Neutrophil (primary cell): ENCODE measurements around the gene ADAMTSL1.

Experiments
- H3K27ac ChIP-seq: fragments of 200-600 bp; sonication (generic); 2 replicates; pipeline ENCODE4 v1.5.1; 2016; ENCODE audit warnings: mild to moderate bottlenecking, moderate library complexity
- H3K27me3 ChIP-seq: fragments of 200-600 bp; sonication (generic); 2 replicates; pipeline ENCODE4 v1.6.0; 2016; ENCODE audit warnings: mild to moderate bottlenecking
- H3K36me3 ChIP-seq: fragments of 200-600 bp; sonication (generic); 2 replicates; pipeline ENCODE4 v1.5.1; 2017
- H3K4me1 ChIP-seq, 2 experiments: fragments of 200-600 bp in 1 of 2; sonication (generic) in 1 of 2; 1 replicate in 1 of 2; 2 replicates in 1 of 2; pipeline versions ENCODE4 v1.5.1 to v1.6.1; 2013 to 2016; ENCODE audit warnings: low read depth in 1 of 2, low read length in 1 of 2, mild to moderate bottlenecking in 1 of 2, moderate library complexity in 1 of 2; ENCODE audit not compliant: control insufficient read depth in 1 of 2, insufficient read depth in 1 of 2
- H3K4me3 ChIP-seq, 2 experiments: fragments of 200-600 bp in 1 of 2; sonication (generic) in 1 of 2; 1 replicate in 1 of 2; 2 replicates in 1 of 2; pipeline ENCODE4 v1.5.1; 2013 to 2016; ENCODE audit warnings: low read depth in 1 of 2, low read length in 1 of 2, mild to moderate bottlenecking in 1 of 2, moderate library complexity in 1 of 2
- H3K9me3 ChIP-seq: fragments of 200-600 bp; sonication (generic); 2 replicates; pipeline ENCODE4 v1.5.1; 2016
- TF ChIP-seq, protein P1 (sequence below): fragments of 200-600 bp; sonication (generic); IDR thresholded peaks from 2 replicates; pipeline ENCODE4 v1.5.1; 2016; ENCODE audit warnings: antibody characterized with exemption

The ADAMTSL1 gene

DNA sequence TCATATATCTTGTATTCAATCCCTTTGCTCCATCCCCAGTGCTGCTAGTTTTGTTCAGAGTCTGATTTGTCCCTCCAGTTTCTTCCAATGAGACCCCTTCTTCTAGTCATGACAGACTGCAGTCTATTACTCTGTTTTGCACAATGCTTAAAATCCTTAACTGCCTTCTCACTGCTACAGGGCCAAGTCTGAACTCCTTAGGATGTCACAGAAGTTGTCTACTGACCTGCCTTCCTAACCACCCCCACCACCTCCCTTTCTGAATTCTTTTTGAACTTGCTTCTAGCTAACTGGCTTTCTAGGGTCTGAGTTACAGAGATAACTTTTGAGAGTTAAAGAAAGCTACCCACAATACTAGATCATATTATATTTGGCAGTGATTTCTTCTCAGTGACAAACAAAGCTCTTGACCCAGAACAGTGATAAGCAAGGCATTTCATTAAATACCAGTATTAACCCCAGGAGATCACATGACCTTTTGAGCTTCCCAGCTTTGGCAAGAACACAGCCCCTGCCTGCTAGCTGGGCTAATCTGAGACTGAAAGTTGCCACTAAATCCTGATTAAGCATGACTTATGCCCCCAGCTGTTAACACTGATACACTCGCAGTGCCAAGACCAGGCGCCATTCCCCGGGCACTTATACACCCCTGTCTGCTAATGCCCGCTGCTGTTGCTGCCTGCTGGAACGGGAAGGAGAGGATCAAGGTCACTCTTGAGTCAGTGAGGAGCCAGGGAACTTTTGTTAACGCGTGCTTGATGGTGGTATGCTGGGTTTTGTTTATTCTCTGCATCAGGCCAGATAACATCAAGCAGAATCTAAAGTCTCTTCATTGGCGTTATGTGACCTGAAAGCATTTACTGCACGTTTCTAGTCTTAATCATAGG, 36.4 kb upstream of the ADAMTSL1 start:
- no peaks in the 10 kb centered on the region for H3K4me1 ChIP-seq
- H3K27ac ChIP-seq, result no peak overlapping the region
- H3K4me3 ChIP-seq, result no peak overlapping the region
- peaks cover 41% of the 10 kb centered on the region for H3K27me3 ChIP-seq
- TF ChIP-seq, protein P1, sequence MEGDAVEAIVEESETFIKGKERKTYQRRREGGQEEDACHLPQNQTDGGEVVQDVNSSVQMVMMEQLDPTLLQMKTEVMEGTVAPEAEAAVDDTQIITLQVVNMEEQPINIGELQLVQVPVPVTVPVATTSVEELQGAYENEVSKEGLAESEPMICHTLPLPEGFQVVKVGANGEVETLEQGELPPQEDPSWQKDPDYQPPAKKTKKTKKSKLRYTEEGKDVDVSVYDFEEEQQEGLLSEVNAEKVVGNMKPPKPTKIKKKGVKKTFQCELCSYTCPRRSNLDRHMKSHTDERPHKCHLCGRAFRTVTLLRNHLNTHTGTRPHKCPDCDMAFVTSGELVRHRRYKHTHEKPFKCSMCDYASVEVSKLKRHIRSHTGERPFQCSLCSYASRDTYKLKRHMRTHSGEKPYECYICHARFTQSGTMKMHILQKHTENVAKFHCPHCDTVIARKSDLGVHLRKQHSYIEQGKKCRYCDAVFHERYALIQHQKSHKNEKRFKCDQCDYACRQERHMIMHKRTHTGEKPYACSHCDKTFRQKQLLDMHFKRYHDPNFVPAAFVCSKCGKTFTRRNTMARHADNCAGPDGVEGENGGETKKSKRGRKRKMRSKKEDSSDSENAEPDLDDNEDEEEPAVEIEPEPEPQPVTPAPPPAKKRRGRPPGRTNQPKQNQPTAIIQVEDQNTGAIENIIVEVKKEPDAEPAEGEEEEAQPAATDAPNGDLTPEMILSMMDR, result no peak
- no peaks in the 10 kb centered on the region for H3K36me3 ChIP-seq
- no peaks in the 10 kb centered on the region for H3K9me3 ChIP-seq

DNA sequence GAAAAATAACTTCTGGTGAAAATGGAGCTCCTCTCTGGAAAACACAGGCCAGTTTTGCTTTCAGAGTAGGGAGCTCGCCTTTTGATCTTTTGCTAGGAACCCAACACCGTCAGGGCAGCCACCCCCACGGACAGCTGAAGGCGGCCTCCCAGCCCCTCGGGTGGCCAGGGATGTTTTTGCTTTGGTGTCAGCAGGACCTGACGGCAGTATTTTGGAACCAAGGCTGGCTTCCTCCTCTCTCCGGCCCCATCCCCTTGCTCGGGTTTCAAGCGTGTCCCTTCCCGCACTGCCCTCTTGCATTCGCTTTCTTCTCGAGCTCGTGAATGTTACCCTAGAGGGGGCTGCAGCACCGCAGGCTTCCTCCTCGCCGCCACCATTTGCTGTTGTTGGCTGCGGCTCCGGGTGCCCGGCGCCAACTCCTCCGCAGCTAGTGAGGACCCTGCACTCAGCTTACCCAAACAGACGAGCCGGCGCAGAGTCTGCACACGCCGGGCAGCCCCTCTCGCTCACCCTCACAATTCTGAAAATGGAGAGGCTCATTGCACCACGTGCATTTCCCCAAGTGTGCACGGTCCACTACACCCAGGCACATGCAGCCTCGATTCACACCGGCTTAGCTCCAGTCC, 35.5 kb upstream of the ADAMTSL1 start:
- TF ChIP-seq, protein P1, result no peak
- H3K4me3 ChIP-seq, result no peak overlapping the region
- peaks cover 41% of the 10 kb centered on the region for H3K27me3 ChIP-seq
- no peaks in the 10 kb centered on the region for H3K4me1 ChIP-seq
- no peak overlapping the region for H3K27ac ChIP-seq
- no peaks in the 10 kb centered on the region for H3K36me3 ChIP-seq
- no peaks in the 10 kb centered on the region for H3K9me3 ChIP-seq

DNA sequence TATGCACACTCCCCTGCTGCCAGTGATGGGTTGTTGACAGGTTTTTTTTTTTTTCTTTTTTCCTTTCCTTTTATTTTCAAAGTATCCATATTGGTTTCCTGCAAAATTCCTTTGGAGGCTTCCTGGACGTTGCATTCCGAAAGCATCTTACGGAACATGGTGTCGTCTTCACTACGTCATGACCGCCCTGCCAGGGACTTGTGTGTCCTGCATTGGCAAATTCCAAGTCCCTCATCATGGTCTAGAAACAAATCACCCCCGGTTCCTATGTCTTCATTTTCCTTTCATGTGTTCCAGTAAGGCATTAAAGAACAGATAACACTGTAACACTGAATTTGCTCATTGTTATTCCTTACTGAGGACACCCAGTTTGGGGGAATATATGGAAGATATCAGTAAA, 35.0 kb upstream of the ADAMTSL1 start:
- H3K4me1 ChIP-seq, result no peaks in the 10 kb centered on the region
- H3K36me3 ChIP-seq, result no peaks in the 10 kb centered on the region
- H3K27ac ChIP-seq, result no peak overlapping the region
- peaks cover 41% of the 10 kb centered on the region for H3K27me3 ChIP-seq
- no peaks in the 10 kb centered on the region for H3K9me3 ChIP-seq
- TF ChIP-seq, protein P1, result no peak
- no peak overlapping the region for H3K4me3 ChIP-seq

DNA sequence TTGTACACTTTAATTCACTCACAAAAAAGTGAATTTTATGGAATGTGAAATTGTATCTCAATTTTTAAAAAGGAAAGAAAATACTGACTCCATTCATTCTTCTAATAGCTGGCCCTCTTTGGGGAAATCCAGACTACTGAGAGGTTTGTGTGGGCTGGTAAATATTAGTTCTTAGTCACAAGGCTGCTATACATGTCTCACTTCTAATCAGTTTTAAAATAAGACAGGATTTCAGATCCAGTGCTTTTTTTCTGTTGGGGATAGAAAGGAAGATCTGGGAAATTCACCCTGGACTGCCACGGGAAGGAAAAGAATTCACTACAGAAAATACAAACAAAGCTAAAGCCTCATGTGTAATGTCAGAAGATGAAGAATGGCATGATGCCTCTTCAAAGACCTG, 32.7 kb upstream of the ADAMTSL1 start:
- H3K4me3 ChIP-seq, result no peak overlapping the region
- peaks cover 41% of the 10 kb centered on the region for H3K27me3 ChIP-seq
- H3K27ac ChIP-seq, result no peak overlapping the region
- no peaks in the 10 kb centered on the region for H3K9me3 ChIP-seq
- no peaks in the 10 kb centered on the region for H3K36me3 ChIP-seq
- TF ChIP-seq, protein P1, result no peak
- H3K4me1 ChIP-seq, result no peaks in the 10 kb centered on the region

DNA sequence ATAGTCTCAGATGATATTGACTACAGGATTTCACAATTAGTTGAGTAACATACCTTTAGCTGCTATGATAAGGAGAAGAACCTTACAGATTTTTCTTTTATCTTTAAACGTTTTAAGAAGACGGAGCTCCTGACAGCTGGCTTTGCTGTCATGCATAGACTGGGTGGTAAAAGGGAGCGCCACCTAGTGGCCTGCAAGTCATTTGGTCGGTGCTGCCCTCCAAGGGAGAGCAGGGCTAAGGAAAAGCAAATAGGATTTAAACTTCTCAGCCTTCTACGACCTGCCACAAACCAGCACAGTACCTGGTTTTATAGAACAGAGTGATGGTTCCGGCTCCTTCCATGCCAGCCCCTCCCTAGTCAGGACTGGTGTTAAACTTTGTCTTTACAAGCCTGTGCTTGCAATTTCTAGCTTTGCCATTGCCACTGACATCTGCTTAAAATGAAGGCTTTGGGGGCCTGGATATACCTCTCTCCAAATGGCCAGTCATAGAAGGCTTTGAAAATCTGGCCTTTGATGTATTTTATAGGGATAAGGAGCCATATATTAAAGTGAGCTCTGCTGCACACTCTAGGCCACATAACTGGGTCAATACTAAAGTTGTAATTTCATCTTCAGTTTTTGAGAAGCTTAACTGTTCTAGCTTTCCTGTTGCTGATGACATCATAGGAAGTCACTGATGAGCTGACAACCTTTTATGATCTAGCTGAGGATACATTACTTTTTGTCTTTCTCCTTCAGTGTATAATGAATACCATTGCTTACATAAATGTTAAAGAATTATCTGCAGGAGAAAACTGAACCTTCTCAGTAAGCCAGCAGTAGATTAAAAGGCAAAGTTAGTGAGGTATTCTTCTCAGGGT, 31.1 kb upstream of the ADAMTSL1 start:
- Histone ChIP-seq H3K4me1 (no peaks in the 10 kb centered on the region), H3K27ac (no peak overlapping the region), H3K4me3 (no peak overlapping the region), H3K9me3 (no peaks in the 10 kb centered on the region), H3K27me3 (peaks cover 30% of the 10 kb centered on the region), H3K36me3 (no peaks in the 10 kb centered on the region)
- TF ChIP-seq, protein P1, result no peak
